Psoas muscle (tissue), 8 donors: ENCODE results near the gene NR6A1. TPM values are rescaled to one million over a fixed set of nuclear protein-coding genes. Genes with fewer than 3 reads are reported as not detected.

Experiments used
- ATAC-seq, 4 donors: fragments of 200-7000 bp; cut with Tn5 transposase; one replicate each; pipeline ENCODE4 v1.9.1; 2020; ENCODE audit warnings: moderate library complexity in 3 of 4, mild to moderate bottlenecking in 2 of 4
- DNase-seq, 2 donors: peaks; one replicate each; pipeline ENCODE4 v3.0.0-alpha.2; 2020
- H3K27ac ChIP-seq: fragments of 200-600 bp; one replicate; pipeline ENCODE4 v1.8.0; 2022
- H3K27me3 ChIP-seq, 3 donors: fragments of 200-600 bp in 1 of 3; one replicate each; pipeline versions ENCODE4 v1.6.1 to v1.8.0; 2013 to 2022; ENCODE audit warnings: low read length in 2 of 3, mild to moderate bottlenecking in 2 of 3, moderate library complexity in 1 of 3; ENCODE audit not compliant: insufficient read depth in 3 of 3
- H3K36me3 ChIP-seq, 2 donors: fragments of 200-600 bp in 1 of 2; one replicate each; pipeline versions ENCODE4 v1.6.1 to v1.8.0; 2013 to 2022; ENCODE audit warnings: low read depth in 1 of 2, mild to moderate bottlenecking in 1 of 2, moderate library complexity in 1 of 2; ENCODE audit not compliant: insufficient read depth in 1 of 2
- H3K4me1 ChIP-seq: fragments of 200-600 bp; one replicate; pipeline ENCODE4 v1.8.0; 2022
- H3K4me3 ChIP-seq: fragments of 200-600 bp; one replicate; pipeline ENCODE4 v1.8.0; 2022; ENCODE audit warnings: mild to moderate bottlenecking
- H3K9me3 ChIP-seq: fragments of 200-600 bp; one replicate; pipeline ENCODE4 v1.8.0; 2022
- WGBS, 3 donors: extraction: QIAGEN DNeasy Blood & Tissue Kit; methylation state at CpG; one replicate each; pipeline versions ENCODE4 v1.1.6 to v1.1.7; 2013; 5-methylcytosine and 5-hydroxymethylcytosine counted together
- intact Hi-C, 2 donors: fragments of 100-400 bp; cut with DNase I; formaldehyde crosslinking; loops; one replicate each; pipeline versions ENCODE4 v1.11.0 to v1.14.2; 2022
- polyA plus RNA-seq, 3 donors: library from polyadenylated mRNA; stranded (reverse); fragments of 200-250 nt; gene quantifications; one replicate each; pipeline ENCODE4 v1.2.3, GENCODE V29; 2013
- total RNA-seq, 4 donors: library from RNA; stranded (reverse); fragmentation: NEBNext Ultra II Directional in 2 of 4; extraction: Animal tissue kit (Norgen Biotek cat#: 25700) in 2 of 4; gene quantifications; one replicate each; pipeline versions ENCODE4 v1.2.1 to v1.2.4, GENCODE V29; 2021 to 2023
- TF ChIP-seq, protein P1 (sequence below): fragments of 200-600 bp; IDR thresholded peaks from one replicate; pipeline ENCODE4 v1.8.0; 2022; ENCODE audit warnings: antibody characterized with exemption
- donor health status: healthy with polysubstance abuse.
- donor health status: DM: no; HTN: no; CAD: no; lungs with moderate emphysema.
- donor health status: Bipolar disorder and iron deficiency.
- donor health status: healthy.
- donor health status: DM: yes; HTN: yes; CAD: no.
- donor health status: DM: no; HTN: no; CAD: no.
- donor health status: DM: no; HTN: no; CAD: no.
- donor health status: DM: yes; HTN: yes; CAD: no.

Gene NR6A1
- total and polyA plus RNA-seq, 7 donors, result 0.32 to 2.6 (median 0.70) TPM

DNA sequence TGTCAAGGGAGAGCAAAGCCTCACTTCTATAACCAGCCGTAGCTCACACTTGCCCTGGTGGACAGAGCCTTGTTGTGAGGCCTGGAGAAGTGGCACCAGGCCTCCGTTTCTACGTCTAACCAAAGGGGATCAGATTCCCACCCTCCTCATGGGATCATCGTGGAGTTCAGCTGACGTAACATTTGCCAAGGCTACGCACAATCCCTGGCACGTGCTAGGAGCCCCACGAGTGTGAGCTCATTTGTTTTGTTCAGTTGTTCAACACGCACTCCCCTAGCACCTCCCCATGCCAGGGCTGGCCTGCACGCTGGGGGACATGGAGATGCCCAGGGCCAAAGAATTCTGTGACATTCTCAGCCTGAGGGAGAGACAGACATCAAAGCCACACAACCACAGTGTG lies 297.8 kb downstream of the NR6A1 start:
- Histone ChIP-seq H3K4me3 (no peak overlapping the region), H3K27ac (no peak overlapping the region), H3K4me1 (no peaks in the 10 kb centered on the region), H3K9me3 (no peaks in the 10 kb centered on the region), H3K36me3 (no peaks in the 10 kb centered on the region), H3K27me3 (peaks cover 0 to 36% (median 20%) of the 10 kb centered on the region in 3 donors)
- intact Hi-C loops, result no loop called here
- WGBS, 3 donors, result 33 to 56% (median 44%) methylated on average over 10 of the region's 10 CpGs
- DNase-seq (peak in 1 of 2 donors; percentile 25), ATAC-seq (no peak)
- TF ChIP-seq, protein P1, sequence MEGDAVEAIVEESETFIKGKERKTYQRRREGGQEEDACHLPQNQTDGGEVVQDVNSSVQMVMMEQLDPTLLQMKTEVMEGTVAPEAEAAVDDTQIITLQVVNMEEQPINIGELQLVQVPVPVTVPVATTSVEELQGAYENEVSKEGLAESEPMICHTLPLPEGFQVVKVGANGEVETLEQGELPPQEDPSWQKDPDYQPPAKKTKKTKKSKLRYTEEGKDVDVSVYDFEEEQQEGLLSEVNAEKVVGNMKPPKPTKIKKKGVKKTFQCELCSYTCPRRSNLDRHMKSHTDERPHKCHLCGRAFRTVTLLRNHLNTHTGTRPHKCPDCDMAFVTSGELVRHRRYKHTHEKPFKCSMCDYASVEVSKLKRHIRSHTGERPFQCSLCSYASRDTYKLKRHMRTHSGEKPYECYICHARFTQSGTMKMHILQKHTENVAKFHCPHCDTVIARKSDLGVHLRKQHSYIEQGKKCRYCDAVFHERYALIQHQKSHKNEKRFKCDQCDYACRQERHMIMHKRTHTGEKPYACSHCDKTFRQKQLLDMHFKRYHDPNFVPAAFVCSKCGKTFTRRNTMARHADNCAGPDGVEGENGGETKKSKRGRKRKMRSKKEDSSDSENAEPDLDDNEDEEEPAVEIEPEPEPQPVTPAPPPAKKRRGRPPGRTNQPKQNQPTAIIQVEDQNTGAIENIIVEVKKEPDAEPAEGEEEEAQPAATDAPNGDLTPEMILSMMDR, result no peak

DNA sequence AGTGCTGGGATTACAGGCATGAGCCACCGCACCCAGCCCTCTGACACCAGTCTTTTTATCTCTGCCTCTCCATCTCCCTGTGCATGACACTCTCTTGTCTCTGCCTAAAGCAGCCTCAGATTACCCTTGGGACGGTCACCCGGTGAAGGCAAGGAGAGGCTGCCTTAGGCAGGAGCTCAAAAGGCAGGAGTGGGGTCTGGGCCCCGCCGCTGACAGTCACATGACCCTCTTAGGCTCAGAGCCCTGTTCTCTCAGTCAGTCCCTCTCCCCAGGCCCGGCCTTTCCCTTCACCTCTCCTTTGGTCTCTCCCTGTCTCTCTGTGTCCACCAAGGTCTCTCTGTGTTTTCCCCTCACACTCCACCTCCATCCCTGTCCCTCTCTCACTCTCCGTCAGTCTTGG lies 298.3 kb downstream of the NR6A1 start:
- H3K36me3 ChIP-seq, result no peaks in the 10 kb centered on the region
- DNase-seq (peak; percentile 1 to 18), ATAC-seq (no peak)
- 69 to 79% (median 74%) methylated on average over 7 of the region's 7 CpGs for WGBS, 3 donors
- H3K9me3 ChIP-seq, result no peaks in the 10 kb centered on the region
- TF ChIP-seq, protein P1, result no peak
- no peak overlapping the region for H3K4me3 ChIP-seq
- no peaks in the 10 kb centered on the region for H3K4me1 ChIP-seq
- H3K27me3 ChIP-seq, result peaks cover 0 to 31% (median 19%) of the 10 kb centered on the region in 3 donors
- intact Hi-C loops, result no loop called here
- H3K27ac ChIP-seq, result no peak overlapping the region

DNA sequence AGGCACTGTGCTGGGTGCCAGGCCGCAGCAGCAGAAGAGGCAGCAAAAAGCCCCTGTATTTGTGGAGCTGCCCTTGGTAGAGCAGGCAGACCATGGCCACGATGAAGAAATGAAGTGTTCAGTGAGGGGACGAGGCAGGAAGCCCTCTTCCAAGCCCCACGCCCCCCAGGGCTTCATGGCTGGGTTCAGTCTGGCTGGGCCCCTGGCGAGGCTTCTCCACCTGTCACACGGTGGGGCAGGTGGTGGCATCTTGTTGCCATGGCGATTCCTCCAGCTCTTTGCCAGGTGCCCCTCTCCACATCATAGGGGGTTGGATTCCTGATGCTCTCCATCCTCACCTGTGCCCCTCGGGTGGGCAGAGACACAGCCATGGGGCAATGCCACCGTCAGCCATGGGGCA lies 299.4 kb downstream of the NR6A1 start:
- DNase-seq, result peak in 1 of 2 donors; percentile 19
- ATAC-seq, result no peak
- H3K27ac ChIP-seq, result no peak overlapping the region
- no peak overlapping the region for H3K4me3 ChIP-seq
- no peaks in the 10 kb centered on the region for H3K4me1 ChIP-seq
- WGBS, 3 donors, result 73 to 74% (median 74%) methylated on average over 9 of the region's 9 CpGs
- no peaks in the 10 kb centered on the region for H3K9me3 ChIP-seq
- H3K36me3 ChIP-seq, result no peaks in the 10 kb centered on the region
- TF ChIP-seq, protein P1, result no peak
- intact Hi-C loops, result no loop called here
- H3K27me3 ChIP-seq, result peaks cover 0 to 25% (median 12%) of the 10 kb centered on the region in 3 donors

DNA sequence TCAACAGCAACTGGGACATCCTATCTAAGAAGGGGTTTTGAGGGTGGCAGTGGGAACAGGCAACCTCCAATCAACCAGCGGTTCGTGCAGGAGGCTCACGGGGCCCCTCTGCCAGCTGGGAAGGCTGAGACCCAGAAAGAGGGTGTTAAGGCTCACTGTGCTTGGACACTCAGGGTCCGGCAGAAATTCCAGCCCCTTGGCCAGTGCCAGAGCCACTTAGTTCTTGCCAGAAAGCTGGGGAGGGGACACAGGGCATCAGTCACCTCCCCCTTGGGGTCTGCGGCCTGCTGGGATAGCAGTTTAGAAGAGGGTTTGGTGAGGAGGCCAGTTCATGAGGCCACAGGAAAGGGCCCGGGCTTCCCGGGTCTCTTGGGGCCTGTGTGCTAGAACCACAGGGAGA lies 300.4 kb downstream of the NR6A1 start:
- Histone ChIP-seq H3K9me3 (no peaks in the 10 kb centered on the region), H3K4me3 (no peak overlapping the region), H3K27me3 (peaks cover 0 to 15% (median 8%) of the 10 kb centered on the region in 3 donors), H3K36me3 (no peaks in the 10 kb centered on the region), H3K27ac (no peak overlapping the region), H3K4me1 (no peaks in the 10 kb centered on the region)
- 77 to 78% (median 77%) methylated on average over 7 of the region's 7 CpGs for WGBS, 3 donors
- intact Hi-C loops, result no loop called here
- ATAC-seq, result no peak
- DNase-seq, result no peak
- TF ChIP-seq, protein P1, result no peak

DNA sequence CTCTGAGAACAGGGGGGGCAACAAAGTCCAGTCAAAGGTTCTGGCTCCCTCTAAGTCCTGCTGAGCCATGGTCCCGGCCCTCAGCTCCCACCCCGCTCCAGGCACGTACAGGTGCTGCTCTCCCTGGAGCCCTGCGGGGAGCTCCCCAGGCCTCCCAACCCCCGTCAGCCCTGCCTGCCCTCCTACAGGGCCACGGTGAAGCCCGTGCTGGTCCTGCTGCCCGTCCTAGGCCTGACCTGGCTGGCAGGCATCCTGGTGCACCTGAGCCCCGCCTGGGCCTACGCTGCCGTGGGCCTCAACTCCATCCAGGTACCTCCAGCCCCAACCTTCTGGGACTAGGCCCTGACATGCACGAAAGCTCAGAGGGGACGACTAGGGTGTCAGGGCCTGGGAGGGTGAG lies 300.8 kb downstream of the NR6A1 start:
- no peak overlapping the region for H3K27ac ChIP-seq
- no peaks in the 10 kb centered on the region for H3K36me3 ChIP-seq
- WGBS, 3 donors, result 85 to 91% (median 90%) methylated on average over 13 of the region's 13 CpGs
- no peaks in the 10 kb centered on the region for H3K4me1 ChIP-seq
- no peak overlapping the region for H3K4me3 ChIP-seq
- intact Hi-C loops, result no loop called here
- H3K27me3 ChIP-seq, result peaks cover 0 to 12% (median 8%) of the 10 kb centered on the region in 3 donors
- no peaks in the 10 kb centered on the region for H3K9me3 ChIP-seq
- no peak for ATAC-seq
- TF ChIP-seq, protein P1, result no peak
- DNase-seq, result peak in 1 of 2 donors; percentile 46
